ENCODE measurements around the gene CLDN12.
A peak's percentile ranks its signal among the peaks of the same experiment; 100 is the strongest.

Gene CLDN12

GRCh38 chr7:90409667-90410066 lies 6.4 kb downstream of the CLDN12 start:
- DNase-seq (ENCODE audit: low read depth): no peak
- no peak overlapping the region for H3K4me3 ChIP-seq (ENCODE audit: low read length)
- TF ChIP-seq CTCF (conservative IDR thresholded peaks at IDR 0.05; ENCODE audit: low read length): no peak

- no peak for TF ChIP-seq CTCF (conservative IDR thresholded peaks at IDR 0.05; ENCODE audit: low read length)
- H3K4me3 ChIP-seq (ENCODE audit: low read length): no peak overlapping the region
- no peak for DNase-seq (ENCODE audit: low read depth)
Observed at GRCh38 chr7:90411510-90411909, 8.2 kb downstream of the CLDN12 start.

DNA sequence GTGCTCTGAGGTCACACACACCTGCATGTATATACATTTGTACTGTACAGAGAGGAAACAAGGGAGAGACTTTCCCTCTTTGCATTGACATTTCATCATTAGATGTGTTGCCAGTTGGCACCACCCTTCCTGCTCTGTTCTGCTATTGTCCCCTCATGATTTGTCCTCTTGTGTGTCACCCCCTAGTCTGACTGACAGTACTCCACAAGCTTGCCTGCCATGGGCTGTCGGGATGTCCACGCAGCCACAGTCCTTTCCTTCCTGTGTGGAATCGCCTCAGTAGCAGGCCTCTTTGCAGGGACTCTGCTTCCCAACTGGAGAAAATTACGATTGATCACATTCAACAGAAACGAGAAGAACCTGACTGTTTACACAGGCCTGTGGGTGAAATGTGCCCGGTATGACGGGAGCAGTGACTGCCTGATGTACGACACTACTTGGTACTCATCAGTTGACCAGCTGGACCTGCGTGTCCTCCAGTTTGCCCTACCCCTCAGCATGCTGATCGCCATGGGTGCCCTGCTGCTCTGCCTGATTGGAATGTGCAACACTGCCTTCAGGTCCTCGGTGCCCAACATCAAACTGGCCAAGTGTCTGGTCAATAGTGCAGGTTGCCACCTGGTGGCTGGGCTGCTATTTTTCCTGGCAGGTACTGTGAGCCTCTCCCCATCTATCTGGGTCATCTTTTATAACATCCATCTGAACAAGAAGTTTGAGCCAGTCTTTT lies 9.4 kb downstream of the CLDN12 start:
- peak; percentile 29 for TF ChIP-seq CTCF (conservative IDR thresholded peaks at IDR 0.05; ENCODE audit: low read length)
- peak; percentile 10 for DNase-seq (ENCODE audit: low read depth)
- H3K4me3 ChIP-seq (ENCODE audit: low read length): no peak overlapping the region

DNA sequence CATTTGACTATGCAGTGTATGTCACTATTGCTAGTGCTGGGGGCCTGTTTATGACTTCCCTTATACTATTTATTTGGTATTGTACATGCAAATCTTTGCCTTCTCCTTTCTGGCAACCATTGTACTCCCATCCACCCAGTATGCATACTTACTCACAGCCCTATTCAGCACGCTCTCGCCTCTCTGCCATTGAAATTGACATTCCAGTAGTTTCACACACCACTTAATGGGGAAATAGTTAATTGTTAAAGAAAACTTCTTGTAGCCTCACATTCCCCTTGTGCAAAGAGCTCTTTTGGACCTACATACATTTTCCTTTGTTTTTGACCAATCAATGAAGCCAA lies 9.9 kb downstream of the CLDN12 start:
- H3K4me3 ChIP-seq (ENCODE audit: low read length): no peak overlapping the region
- no peak for DNase-seq (ENCODE audit: low read depth)
- TF ChIP-seq CTCF (conservative IDR thresholded peaks at IDR 0.05; ENCODE audit: low read length): no peak

DNA sequence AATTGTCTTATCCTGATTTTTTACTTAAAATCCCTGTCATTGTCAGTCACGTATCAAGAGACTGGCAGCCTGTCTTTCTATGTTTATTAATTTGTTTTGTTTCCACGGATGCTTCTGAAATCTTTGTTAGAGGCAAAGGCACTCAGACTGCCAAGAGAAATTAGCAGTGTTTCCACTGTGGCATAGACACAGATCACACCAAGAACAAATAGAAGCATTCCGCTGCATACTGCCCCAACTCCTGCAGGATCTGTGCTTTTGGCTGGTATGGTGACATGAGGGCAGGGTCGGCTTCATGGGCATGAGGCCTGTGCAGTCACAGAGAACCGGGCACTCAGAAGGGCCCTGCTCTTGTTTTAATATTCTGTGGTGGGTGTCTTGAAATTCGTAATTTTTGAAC lies 18.4 kb downstream of the CLDN12 start:
- H3K4me3 ChIP-seq (ENCODE audit: low read length): no peak overlapping the region
- no peak for TF ChIP-seq CTCF (conservative IDR thresholded peaks at IDR 0.05; ENCODE audit: low read length)
- no peak for DNase-seq (ENCODE audit: low read depth)

DNA sequence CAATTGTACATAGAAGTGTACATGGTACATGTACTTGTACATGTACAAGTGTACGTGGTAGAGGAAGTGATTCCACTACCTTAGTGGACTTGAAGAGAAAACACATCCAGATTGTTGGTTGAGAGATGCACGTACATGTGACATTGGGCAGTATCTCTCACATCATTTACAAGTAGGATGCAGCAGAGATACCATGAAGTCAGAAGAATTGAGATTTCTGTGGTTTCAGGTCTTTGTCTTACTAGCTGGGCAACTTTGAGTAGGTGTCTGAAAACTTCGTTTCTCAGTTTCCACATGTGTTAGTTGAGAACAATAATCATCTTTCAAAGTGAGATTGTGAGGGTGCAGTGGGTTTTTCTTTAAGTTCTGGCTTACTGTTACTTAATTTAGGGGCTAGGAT lies 21.5 kb downstream of the CLDN12 start:
- H3K4me3 ChIP-seq (ENCODE audit: low read length): no peak overlapping the region
- DNase-seq (ENCODE audit: low read depth): no peak
- TF ChIP-seq CTCF (conservative IDR thresholded peaks at IDR 0.05; ENCODE audit: low read length): no peak

DNA sequence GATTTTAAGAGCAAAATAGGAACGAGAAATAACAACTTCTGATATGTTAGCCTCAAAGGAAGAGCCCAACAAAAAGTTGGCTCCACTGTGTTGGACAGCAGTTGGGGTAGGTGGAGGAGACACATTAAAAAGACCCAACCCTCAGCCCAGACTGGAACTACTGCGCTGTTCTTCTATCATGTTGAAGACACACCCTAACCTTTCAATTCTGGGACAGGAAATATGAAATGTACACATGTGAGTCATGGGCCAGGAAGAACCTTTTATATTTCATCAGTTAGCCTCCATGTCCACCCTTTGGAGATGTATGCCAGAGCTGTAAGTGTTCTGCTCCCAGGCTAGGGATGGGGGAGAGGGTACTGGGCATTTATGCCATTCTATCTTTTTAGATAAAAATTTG lies 22.1 kb downstream of the CLDN12 start:
- no peak overlapping the region for H3K4me3 ChIP-seq (ENCODE audit: low read length)
- TF ChIP-seq CTCF (conservative IDR thresholded peaks at IDR 0.05; ENCODE audit: low read length): no peak
- no peak for DNase-seq (ENCODE audit: low read depth)

All from AG10803 (cell line).